ENCODE results near the gene BCL2L2.

Gene BCL2L2

GRCh38 chr14:23361320-23361719, 54.7 kb downstream of the BCL2L2 start:
- no peak overlapping the region for H3K4me3 ChIP-seq (ENCODE audit: control insufficient read depth, low read depth, low read length)
- DNase-seq (ENCODE audit: low read depth) = peak; percentile 23
- no peak for TF ChIP-seq CTCF (IDR thresholded peaks at IDR 0.05; ENCODE audit: control insufficient read depth, insufficient read depth, low read depth, low read length, missing control alignments)
